Measurements from ENCODE around the gene TNFAIP8L1. TPM values are rescaled to one million over a fixed set of nuclear protein-coding genes. Genes with fewer than 3 reads are reported as not detected.

The TNFAIP8L1 gene
- total and polyA plus RNA-seq, 2 of the 8 experiments (the other 6 are each of a cell fraction or from before 2014, with no cell fraction given) = 3.2 to 6.1 TPM

DNA sequence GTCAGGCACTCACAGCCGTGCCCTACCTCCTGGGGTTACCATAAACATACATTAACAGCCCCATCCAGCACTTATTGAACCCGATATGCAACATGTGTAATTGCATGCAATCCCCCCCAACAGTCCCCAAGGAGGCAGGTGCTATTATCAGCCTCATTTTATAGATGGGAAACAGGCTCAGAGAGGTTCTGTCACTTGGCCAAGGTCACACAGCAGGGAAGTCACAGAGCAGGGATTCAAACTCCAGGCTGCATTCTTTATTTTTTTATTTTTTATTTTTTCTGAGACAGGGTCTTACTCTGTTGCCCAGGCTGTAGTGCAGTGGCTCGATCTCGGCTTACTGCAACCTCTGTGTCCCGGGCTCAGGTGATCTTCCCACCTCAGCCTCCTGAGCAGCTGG, 38.4 kb upstream of the TNFAIP8L1 start:
- 76% methylated on average over 5 of the region's 5 CpGs; no CpG with 5 or more reads in 1 of the 2 experiments for WGBS, 2 experiments (ENCODE audit: extremely low coverage in 1 of 2, insufficient coverage in 1 of 2, insufficient read length in 1 of 2, insufficient replicate concordance in 2 of 2, low coverage in 1 of 2, low lambda C conversion rate in 2 of 2, missing lambda C conversion rate in 1 of 2)
- H3K4me2 ChIP-seq (ENCODE audit: insufficient read depth in 1 of 2, low read depth in 2 of 2, low read length in 2 of 2) = no peak overlapping the region
- peaks cover 0 to 9% (median 4%) of the 10 kb centered on the region in 4 experiments; a peak in 5 of 7 replicates for H3K4me1 ChIP-seq (replicated peaks in 1 of 4; ENCODE audit: control insufficient read depth in 3 of 4, insufficient read depth in 4 of 4, low read length in 3 of 4)
- CTCF ChIA-PET (ENCODE audit: partially characterized antibody) = interaction anchor here (1.0 to 2.7 kb wide), 2 partner anchors 25 to 32 kb away, joined by 4 to 7 read pairs; no protein-coding TSS in a partner anchor
- no peak overlapping the region for H3K9ac ChIP-seq (replicated peaks in 1 of 4; ENCODE audit: extremely low read depth in 1 of 4, low read depth in 3 of 4, low read length in 3 of 4)
- no peak overlapping the region for H3K4me3 ChIP-seq (ENCODE audit: extremely low read depth in 1 of 4, insufficient read depth in 2 of 4, low read depth in 3 of 4, low read length in 4 of 4)
- no peaks in the 10 kb centered on the region for H3K79me1 ChIP-seq (ENCODE audit: low read depth, low read length)
- no peak overlapping the region for H2BK5ac ChIP-seq (ENCODE audit: low read depth, low read length)
- POLR2A ChIA-PET (ENCODE audit: partially characterized antibody) = no interaction called here
- no peak overlapping the region for H4K8ac ChIP-seq (ENCODE audit: extremely low read depth, insufficient read depth, low read length)
- no peak overlapping the region for H3K27ac ChIP-seq (ENCODE audit: low read depth, low read length)
- no peak overlapping the region for H2AK5ac ChIP-seq (ENCODE audit: low read depth, low read length)
- no peak overlapping the region for H2BK12ac ChIP-seq (ENCODE audit: low read depth, low read length)
- H3K36me3 ChIP-seq (ENCODE audit: control insufficient read depth in 2 of 4, insufficient read depth in 4 of 4, low read length in 3 of 4) = no peaks in the 10 kb centered on the region
- no peak overlapping the region for H3K23ac ChIP-seq (ENCODE audit: insufficient read length)
- peaks cover 26% of the 10 kb centered on the region; the same call in 1 of the 2 replicates for H3K23me2 ChIP-seq (ENCODE audit: low read depth, low read length)
- H3K14ac ChIP-seq (ENCODE audit: insufficient read length) = no peak overlapping the region
- H2BK120ac ChIP-seq (replicated peaks; ENCODE audit: low read depth, low read length) = no peak overlapping the region
- no peak overlapping the region for H2BK20ac ChIP-seq (ENCODE audit: low read length)
- no peaks in the 10 kb centered on the region for H3K79me2 ChIP-seq (ENCODE audit: control insufficient read depth in 1 of 2, insufficient read depth in 2 of 2, low read length in 2 of 2)
- DNase-seq (ENCODE audit: low read depth in 1 of 2, low spot score in 2 of 2) (no peak), FAIRE-seq (no peak)
- H3K56ac ChIP-seq (replicated peaks; ENCODE audit: insufficient read length, low read depth, low read length) = no peak overlapping the region
- H4K5ac ChIP-seq (ENCODE audit: insufficient read length, low read depth, low read length) = no peak overlapping the region
- H3K9me3 ChIP-seq (ENCODE audit: insufficient read depth in 2 of 2, low read depth in 1 of 2, low read length in 1 of 2) = no peaks in the 10 kb centered on the region
- no peak overlapping the region for H2AFZ ChIP-seq (ENCODE audit: low read length)
- H2BK15ac ChIP-seq (ENCODE audit: low read length) = no peak overlapping the region
- H3K4ac ChIP-seq (replicated peaks; ENCODE audit: insufficient read length, low read depth, low read length) = no peak overlapping the region
- no peak overlapping the region for H4K91ac ChIP-seq (replicated peaks; ENCODE audit: insufficient read length, low read length)
- H3K18ac ChIP-seq (ENCODE audit: extremely low read depth, low read length) = no peak overlapping the region
- H4K20me1 ChIP-seq (replicated peaks in 1 of 2; ENCODE audit: control insufficient read depth in 1 of 2, insufficient read depth in 2 of 2, low read length in 2 of 2) = peaks cover 0 to 7% of the 10 kb centered on the region in 2 experiments
- peaks cover 3 to 9% (median 8%) of the 10 kb centered on the region in 4 experiments; a peak in 6 of 7 replicates for H3K27me3 ChIP-seq (replicated peaks in 1 of 4; ENCODE audit: control insufficient read depth in 3 of 4, extremely low read depth in 1 of 4, insufficient read depth in 3 of 4, low read length in 3 of 4)
- TF ChIP-seq RAD21 (IDR thresholded peaks at IDR 0.05 in 1 of 2, conservative IDR thresholded peaks at IDR 0.05 in 1 of 2; ENCODE audit: low read depth in 2 of 2, low read length in 2 of 2) (no peak), SAP30 (IDR thresholded peaks at IDR 0.05; ENCODE audit: insufficient read depth, insufficient replicate concordance, low read length) (no peak), SP2 (IDR thresholded peaks at IDR 0.05; ENCODE audit: low read length) (no peak), FOSL1 (IDR thresholded peaks at IDR 0.05; ENCODE audit: insufficient read depth, low read depth, low read length) (no peak), CBX8 (IDR thresholded peaks at IDR 0.05; ENCODE audit: borderline replicate concordance, low read depth, low read length) (no peak), KDM5A (IDR thresholded peaks at IDR 0.05; ENCODE audit: low read length) (no peak), SP4 (IDR thresholded peaks at IDR 0.05; ENCODE audit: low read length) (no peak), ASH2L (IDR thresholded peaks at IDR 0.05; ENCODE audit: low read length) (no peak), SIX5 (IDR thresholded peaks at IDR 0.05; ENCODE audit: low read depth, low read length) (no peak), CBX5 (IDR thresholded peaks at IDR 0.05; ENCODE audit: low read depth, low read length) (no peak), SIN3A (conservative IDR thresholded peaks at IDR 0.05 in 1 of 2, IDR thresholded peaks at IDR 0.05 in 1 of 2; ENCODE audit: low read depth in 1 of 2, low read length in 2 of 2) (no peak), RXRA (IDR thresholded peaks at IDR 0.05; ENCODE audit: insufficient read depth, low read depth, low read length) (no peak), SP1 (IDR thresholded peaks at IDR 0.05; ENCODE audit: low read depth, low read length) (no peak), PHF8 (conservative IDR thresholded peaks at IDR 0.05; ENCODE audit: low read depth, low read length) (no peak)
